HG03432 (cell line): Measurements from ENCODE around the gene DRGX.

ENCODE experiments used
- ATAC-seq: cut with Tn5 transposase; IDR thresholded peaks from one replicate; pipeline ENCODE4 v1.9.1; 2021; ENCODE audit warnings: mild to moderate bottlenecking, moderate library complexity; ENCODE audit not compliant: unreplicated experiment

The DRGX gene

GRCh38 chr10:49408519-49409306 is 12.8 kb upstream of the DRGX start:
- no peak for ATAC-seq

GRCh38 chr10:49407552-49408137 is 11.8 kb upstream of the DRGX start:
- peak; percentile 71 for ATAC-seq

- ATAC-seq: no peak
These were observed 11.3 kb upstream of the DRGX start for GRCh38 chr10:49407151-49407550.

GRCh38 chr10:49404321-49404878 is 8.5 kb upstream of the DRGX start:
- no peak for ATAC-seq

- no peak for ATAC-seq
These were observed 7.5 kb upstream of the DRGX start for GRCh38 chr10:49403363-49403762.

- ATAC-seq: no peak
These were observed 4.5 kb upstream of the DRGX start for GRCh38 chr10:49400365-49400764.

- no peak for ATAC-seq
These were observed 3.1 kb upstream of the DRGX start for GRCh38 chr10:49398986-49399385.

GRCh38 chr10:49398000-49398861 is 2.3 kb upstream of the DRGX start:
- peak; percentile 60 for ATAC-seq

GRCh38 chr10:49397036-49397999 is 1.4 kb upstream of the DRGX start:
- peak; percentile 16 for ATAC-seq

- no peak for ATAC-seq
These were observed 744 bp upstream of the DRGX start for GRCh38 chr10:49396666-49396999.

- no peak for ATAC-seq
These were observed 752 bp downstream of the DRGX start for GRCh38 chr10:49394933-49395740.

- ATAC-seq: no peak
These were observed 2.1 kb downstream of the DRGX start for GRCh38 chr10:49393757-49394156.

- ATAC-seq: no peak
These were observed 2.6 kb downstream of the DRGX start for GRCh38 chr10:49393301-49393700.

GRCh38 chr10:49389361-49389933 is 6.4 kb downstream of the DRGX start:
- ATAC-seq: no peak

- no peak for ATAC-seq
These were observed 7.7 kb downstream of the DRGX start for GRCh38 chr10:49388161-49388560.

- no peak for ATAC-seq
These were observed 8.8 kb downstream of the DRGX start for GRCh38 chr10:49387071-49387470.

- no peak for ATAC-seq
These were observed 9.7 kb downstream of the DRGX start for GRCh38 chr10:49385939-49386922.
